Suppressor macrophage treated with lipopolysaccharide for 4 hours (primary cell): ENCODE data around the gene TSC22D2.

Experiments
- DNase-seq: peaks from one replicate; pipeline ENCODE4 v3.0.0-alpha.2; 2020

Gene TSC22D2

DNA sequence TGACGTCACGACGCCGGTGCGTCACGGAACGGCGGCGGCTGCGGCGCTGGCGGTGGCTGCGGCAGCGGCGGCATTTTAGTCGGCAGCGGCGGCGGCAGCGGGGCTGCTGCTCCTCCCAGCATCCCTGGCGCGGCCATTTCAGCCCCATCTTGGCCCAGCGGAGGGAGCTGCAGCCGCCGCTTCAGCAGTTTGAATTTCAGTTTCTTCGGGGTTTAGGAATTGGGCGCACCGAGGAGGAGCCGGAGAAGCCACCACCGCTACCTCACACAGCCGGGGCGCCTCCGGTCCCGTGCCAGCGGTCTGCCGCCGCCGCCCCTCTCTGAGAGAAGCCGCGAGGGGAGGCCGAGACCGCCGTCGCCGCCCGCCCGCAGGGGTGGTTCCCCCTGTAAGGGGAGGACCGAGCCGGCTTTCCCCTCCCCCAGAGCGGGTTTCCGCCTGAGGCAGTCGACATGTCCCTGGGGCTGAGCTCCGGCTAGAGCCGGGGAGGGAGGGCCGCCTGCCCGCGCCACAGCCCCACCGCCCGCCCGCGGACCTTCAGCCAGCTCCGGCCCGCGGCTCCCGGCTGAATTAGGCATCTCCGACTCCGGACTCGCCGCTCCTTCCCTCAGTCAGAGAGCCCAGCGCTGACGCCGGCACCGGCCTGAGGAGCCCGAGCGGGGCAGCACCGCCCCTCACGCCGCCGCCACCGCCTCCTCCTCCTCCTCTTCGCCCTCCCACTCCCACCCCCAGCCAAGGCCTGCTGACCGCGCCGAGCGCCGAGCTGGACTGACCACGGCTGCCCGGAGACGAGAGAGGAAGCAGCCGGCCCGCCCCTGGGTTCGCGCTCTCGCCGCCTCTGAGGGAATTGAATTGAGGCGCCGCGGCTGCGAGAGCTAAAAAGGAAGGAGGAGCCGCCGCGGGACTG, at the start of gene TSC22D2:
Gene TSC22D2, plus strand, starts transcription at position 78 of the 904 bp plus-strand sequence. CDS start 1,053 bp downstream, outside the sequence.
- DNase-seq = peak; percentile 98

DNA sequence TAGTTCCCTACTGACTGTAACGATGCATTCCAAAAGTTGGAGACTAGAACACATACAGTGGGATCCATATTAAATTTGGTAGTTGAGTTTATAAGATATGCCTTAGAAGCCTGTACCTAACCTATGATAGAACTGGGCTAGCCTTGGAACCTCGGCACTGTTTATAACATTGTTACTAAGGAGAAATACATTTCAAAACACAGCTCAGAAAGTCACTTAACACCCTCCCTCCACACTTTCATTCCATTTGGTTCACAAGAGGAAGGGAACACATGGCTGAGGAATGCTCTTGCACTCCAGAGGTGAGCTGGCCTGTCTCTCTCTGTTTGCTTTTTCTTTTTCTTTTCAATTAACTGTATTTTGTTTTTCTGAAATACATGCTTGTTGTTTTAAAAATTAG, 48.7 kb upstream of the TSC22D2 start:
- no peak for DNase-seq

DNA sequence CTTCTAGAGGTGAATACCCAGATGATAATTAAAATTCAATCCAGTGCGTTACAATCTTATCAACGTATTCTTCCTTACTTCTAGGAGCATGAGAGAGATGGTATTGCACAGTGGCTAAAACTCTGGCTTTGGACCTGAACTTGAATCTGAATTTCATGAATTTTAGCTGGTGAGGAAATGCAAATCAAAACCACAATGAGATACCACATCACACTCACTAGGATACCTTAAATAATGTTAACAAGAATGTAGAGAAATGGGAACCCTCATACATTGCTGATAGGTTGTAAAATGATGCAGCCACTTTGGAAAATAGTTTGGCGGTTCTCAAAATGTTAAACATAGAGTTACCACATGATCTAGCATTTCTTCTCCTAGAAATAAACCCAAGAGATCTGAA, 47.1 kb upstream of the TSC22D2 start:
- no peak for DNase-seq

DNA sequence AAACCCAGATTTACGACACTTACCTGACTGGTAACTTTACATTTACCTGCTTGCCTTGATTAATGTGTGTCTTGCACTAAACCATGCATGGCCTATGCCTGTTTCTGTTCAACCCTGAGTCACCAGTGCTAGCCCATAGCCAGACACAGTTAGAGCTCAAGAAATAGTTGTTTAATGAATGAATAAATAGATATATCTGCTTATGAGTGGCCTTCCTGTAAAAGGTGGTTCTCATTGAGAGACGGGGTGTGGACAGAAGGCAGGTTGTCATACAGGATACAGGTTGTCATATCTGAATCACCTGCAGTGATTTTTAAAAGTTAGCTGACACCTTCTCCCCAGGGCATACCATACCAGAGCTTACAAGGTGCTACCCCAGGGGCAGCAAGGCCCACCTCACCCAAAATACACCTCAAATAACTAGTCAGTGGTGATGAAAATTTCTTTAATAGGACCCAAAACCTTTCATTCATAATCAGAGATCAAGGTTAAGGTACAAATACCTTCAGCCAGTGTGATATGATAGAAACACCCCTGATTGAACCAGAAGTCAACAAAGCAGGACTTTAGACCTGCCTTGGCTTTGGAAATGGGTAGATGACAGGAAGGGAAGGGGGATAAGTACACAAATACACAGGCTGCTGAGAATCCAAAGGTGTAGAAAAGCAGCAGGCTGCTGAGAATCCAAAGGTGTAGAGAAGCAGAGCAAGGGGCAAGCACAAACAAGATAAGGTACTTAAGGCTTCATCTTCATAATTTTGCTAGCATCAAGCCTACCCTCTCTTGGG, 45.4 kb upstream of the TSC22D2 start:
- no peak for DNase-seq

DNA sequence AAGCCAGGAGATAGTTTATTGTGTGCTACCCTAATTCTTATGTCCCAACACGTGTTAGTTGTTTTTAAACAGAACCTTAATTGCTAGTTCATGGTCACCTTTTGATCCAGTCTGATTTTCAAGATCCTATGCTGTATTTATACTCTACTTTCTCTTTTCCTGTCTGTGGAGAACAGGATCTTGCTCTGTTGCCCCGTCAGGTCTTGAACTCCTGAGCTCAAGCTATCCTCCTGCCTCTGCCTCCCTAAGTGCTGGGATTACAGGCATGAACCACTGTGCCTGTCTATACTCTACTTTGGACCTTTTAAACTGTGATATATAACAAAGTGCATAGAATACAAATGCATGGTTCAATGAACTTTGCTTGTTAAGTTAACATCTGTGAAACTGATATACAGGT, 44.7 kb upstream of the TSC22D2 start:
- no peak for DNase-seq

DNA sequence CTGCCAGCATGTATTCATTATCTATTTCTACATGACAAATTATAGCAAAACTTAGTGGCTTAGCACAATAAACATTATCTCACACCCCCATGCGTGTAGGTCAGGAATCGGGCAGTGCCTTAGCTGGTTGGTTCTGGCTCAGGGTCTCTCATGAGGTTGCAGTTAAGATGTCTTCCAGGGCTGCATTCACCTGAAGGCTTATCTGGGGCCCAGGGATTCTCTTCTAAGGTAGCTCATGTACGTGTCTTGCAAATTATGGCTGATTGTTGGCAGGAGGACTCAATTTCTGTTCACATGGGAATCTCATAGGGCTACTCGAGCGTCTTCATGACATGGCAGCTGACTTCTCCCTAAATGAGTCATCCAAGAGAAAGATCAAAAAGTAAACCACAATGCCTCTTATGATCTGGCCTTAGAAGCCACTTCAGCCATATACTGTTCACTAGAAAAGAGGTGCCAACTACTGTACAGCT, 42.9 kb upstream of the TSC22D2 start:
- DNase-seq = peak; percentile 44

DNA sequence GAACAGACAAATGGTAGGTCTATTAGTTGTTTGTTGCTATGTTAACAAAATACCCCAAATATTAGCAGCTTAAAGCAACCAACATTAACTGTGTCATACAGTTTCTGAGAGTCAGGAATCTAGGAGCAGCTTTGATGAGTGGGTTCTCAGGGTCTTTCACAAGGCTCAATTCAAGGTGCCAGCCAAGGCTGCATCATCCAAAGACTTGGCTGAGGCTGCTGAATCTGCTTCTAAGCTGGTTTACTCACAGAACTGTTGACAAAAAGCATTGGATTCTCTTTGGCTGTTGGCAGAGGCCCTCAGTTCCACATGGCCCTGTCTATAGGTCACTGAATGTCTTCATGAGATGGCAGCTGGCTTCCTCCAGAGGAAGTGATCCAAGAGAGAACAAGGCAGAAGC, 40.3 kb upstream of the TSC22D2 start:
- DNase-seq = no peak

DNA sequence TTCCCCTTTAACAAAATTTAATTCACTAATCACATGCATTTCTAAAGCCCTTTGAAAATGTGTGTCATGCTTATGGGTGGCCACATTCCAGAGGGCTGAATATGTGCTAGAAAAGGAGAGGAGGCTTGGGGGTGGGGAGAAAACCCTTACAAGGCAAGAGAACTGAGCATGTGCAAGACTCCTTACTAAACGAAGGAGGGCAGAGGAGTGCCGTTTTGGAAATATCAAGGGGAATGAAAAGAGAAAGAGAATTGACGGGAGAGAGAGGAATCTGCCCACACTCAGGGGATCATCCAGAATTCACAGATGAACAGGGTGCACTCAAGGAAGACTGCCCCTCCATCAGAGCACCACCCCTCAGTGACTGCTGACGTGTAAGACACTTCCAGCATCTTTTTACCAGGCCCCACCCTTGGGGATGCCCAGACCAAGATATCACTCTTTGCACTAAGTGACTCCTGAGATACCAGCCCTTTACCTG, 37.9 kb upstream of the TSC22D2 start:
- DNase-seq = no peak

DNA sequence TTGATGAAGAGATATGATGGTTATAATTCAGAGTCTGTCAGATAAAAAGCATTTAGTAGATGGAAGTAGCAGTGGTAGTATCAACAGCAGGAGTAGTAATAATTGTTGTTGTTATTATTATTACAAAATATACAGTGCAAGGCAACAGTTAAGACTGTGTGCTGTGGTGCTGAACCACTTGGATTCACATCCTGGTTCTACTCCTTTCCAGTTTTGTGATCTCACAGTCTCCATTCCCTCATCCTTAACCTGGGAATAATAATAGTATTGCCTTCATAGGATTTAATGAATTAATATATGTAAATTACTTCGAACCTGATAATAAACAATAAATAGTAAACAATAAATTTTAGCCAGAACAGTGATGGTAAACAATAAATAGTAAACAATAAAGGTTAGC, 37.1 kb upstream of the TSC22D2 start:
- no peak for DNase-seq

DNA sequence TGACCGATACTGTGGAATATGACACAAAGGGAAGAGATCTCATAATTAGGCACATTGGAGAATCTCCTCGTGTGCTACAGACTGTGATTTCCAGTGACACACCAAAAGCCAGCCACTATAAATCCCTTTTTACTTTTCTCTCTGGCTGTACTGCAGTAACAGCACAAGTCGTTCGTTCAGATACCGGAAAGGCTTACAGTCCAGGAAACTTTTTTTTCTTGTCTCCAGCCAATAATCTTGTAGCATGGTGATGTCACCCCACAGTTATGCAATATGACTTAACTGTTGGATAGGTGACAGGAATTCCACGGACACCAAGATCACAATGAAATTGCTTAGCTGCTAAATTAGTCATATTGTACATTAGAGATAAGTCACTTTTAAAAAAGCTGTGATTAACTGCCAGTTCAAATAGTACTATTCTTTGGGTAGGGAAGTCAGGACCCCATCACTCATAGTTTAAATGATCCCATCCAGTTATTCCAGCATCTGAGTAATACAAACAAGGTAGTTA, 36.3 kb upstream of the TSC22D2 start:
- DNase-seq = peak; percentile 51

DNA sequence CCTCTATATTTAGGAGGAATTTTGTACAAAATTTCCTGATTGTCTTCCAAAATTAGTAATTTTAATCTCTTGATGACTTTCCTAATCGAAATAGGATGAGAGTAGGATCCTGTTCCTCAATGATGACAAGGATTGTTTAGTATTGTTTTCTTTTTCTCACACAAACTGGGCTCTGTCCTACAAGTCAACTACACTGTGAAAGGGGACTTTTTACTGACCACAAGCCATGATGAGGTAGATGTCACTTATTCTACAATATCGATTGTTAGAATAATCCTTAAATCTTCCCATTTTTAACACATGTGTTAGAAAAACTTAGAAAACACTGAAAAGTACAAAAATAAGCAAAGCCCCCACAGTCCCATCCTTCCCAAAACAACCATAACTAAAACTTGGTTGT, 35.8 kb upstream of the TSC22D2 start:
- DNase-seq = peak; percentile 20

DNA sequence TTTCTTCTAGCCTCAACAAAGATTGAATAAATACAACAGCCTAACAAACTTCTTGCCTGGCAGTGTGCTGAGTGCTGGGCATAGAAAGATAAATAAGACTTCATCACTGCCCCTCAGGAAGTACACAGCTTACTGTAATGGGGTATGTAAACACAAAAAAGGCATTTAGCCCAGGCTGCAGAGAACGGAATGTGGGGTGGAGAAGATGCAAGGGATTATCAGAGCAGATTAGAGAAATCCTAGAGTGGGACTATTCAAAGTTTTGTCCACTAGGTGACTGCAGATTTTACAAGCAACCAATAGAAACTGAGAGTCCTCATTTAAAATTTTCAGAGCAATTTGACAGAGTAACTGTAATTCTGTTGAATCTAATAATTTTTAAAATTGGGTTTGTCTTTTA, 35.4 kb upstream of the TSC22D2 start:
- DNase-seq = no peak

DNA sequence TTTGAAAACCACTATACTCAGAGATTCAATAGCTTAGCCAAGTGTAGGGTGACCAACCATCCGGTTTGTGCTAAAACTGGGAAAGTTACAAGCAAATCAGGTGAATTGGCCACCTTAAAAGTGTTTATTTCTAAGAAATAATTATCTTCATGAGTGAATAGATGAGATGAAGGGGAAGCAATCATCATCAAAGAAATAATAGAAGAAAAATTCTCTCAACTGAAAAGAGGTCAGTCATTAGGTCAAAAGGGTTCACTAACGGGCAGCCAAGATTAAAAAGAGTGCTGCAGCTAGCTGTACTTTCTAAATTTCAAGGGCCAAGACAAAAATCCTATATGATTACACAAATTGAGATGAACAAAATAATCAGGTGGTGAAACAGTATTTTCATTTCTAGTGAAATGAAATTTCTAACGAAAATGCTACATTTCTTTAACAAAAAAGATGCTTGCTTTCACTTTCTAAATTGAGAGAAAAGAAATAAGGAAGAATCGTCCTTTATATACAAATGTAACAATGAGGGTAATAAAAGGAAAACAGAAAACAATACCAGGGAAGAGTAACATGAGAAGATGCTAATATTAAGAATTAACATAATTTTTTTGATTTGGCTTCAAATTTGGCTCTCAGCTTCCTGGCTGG, 34.7 kb upstream of the TSC22D2 start:
- DNase-seq = peak; percentile 35

DNA sequence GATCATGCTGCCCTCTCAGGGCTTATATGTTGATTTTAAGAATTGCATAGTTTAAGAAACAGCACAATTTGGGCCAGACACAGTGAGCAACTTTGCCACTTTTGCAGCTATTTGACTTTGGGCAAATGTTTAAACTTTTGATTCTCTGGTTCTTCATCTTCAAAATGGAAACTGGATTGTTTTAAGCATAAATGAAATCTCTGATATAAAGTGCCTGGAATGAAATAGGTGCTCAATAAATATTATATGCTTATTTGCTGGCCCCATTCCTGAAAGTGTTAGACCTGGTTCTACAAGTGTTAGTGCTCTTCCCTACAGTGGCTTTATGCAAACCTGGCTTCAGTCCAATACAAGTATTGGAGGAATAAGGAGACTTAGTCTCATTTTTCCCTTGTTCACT, 33.1 kb upstream of the TSC22D2 start:
- DNase-seq = no peak

DNA sequence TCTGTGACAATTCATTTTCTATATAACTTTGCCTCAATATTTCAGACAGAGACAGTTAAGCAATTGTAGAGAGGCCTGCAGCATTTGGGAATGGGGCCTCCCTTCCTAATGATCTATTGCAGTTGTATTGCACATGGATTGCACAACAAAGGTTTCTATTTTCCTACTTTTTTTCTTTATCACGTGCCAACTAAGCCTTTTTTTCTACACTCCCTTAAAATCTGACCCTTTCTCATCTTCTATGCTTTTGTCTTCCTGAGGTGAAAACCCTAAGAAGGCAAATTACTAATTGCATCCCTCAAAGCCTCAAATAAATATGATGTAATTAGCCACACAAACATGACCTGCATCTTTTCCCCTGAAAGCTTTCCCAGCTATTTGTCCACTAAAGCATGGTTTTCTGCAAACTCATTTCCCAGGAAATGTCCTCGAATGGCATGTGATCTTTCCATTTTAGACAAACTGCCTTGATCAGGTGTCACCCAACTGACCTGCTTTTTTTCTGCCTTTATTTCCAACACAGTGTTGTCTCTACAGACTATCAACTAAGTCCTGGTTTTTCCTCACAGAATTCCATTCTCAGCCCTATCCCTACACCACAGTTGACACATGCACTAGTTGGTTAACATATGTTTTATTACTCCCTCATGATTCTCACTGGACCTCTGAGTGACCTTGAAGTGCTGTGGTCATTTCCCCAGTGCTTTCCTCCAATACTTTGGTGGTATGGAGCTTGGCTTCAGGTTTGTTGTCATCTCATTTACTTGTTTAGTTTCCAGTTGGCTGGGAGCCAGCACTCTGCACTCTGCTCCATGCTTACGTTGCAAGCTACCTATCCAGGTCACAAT, 31.9 kb upstream of the TSC22D2 start:
- peak; percentile 61 for DNase-seq

DNA sequence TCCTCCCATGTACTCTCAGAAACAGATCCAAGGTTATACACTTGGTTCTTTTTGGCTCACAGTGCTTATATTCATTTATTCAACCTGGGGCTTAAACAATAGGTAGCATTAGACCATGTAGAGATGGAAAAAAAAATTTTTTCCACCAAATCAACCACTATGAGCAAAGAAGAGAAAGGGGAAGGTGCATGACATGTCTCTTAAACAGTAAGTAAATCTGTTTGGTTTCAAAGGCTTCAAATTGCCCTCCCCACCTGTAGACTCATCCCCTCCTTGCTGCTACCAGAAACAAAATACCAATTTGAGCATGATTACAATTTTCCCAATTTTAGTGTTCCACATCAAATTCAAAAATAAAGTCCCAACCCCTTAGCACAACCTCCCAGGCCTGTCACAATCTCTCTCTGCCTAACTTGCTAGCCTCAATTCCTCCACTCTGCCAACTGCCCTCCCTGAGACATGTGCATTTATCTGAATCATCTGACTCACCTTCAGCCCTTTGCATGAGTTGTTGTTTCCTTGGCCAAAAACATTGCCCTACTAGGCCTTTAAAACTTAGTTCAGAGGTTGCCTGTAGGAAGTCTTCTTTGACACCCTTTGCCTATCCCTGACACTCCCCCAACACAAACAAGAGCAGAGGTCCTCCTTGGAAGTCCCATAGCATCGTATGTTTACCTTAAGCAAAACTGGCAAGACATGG, 30.3 kb upstream of the TSC22D2 start:
- no peak for DNase-seq

DNA sequence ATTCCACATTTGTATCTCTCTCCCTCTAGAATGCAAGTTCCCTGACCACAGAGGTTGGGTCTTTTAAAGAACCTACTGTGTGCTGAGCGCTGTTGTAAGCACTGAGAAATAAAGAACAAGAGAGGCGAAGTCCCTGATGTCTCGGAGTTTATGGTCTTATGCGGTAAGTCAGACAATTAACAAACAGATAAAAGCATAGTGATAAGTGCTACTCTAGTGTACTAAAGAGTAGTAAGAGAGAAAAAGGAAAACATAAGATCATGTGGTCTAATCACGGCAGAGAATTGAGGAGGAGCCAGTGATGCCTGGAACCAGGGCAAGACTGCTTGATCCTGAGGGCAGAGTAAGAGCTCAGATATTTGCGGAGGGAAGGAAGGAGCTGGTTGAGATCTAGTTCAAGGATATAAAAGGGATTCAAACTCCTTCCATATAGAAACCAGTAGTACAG, 29.8 kb upstream of the TSC22D2 start:
- no peak for DNase-seq

DNA sequence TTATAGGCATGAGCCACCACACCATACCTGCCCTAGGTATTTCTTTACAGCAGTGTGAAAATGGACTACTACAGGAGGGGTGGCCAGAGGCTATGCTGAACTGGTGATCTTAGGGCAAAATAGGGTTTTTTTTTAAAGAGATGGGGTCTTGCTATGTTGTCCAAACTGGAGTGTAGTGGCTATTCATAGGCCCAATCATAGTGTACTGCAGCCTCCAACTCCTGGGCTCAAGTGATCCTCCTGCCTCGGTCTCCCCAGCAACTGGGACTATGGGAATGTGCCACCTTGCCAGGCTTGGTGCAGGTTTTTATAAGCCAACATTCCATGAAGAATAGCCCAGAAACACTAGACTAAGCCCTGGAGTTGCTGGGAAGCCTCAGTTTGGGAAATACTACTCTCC, 28.6 kb upstream of the TSC22D2 start:
- DNase-seq = no peak

DNA sequence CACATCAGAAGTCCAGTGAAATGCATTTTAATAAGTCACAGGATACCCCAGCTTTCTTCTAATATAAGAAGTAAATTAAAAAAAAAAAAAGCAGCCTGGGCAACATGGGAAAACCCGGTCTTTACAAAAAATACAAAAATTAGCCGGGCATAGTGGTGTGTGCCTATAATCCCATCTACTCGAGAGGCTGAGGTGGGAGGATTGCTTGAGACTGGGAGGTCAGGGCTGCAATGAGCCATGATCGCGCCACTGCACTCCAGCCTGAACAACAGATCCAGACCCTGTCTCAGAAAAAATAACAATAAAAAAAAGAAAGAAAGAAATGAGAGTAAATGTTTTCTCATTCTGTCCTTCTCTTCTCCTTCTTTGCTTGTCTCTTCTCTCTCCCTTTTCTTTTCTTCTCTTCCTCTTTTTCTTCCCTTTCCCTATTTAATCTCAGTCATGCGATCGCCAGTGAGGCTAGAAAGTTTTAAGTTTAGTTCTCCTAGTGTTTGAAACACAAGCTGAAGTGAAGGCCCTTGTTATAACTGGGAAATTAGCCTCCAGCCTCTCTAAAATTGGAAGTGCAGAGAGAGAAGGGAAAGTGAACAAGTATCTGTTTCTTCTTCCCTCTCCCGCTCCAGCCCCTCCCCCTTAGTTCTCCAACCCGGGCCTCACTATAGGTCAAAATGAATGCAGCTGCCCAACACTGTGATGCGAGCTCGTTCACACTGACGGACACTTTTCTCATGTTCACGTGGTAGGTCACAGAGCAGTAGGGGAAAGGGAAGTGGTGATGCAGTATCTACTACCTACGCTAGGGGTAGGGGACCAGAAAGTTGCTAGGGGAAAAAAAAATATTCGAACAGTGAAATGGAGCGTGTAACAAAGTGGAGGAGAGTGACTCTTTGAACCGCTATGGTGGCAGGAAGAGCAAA, 23.5 kb upstream of the TSC22D2 start:
- peak; percentile 97 for DNase-seq
